Heart left ventricle (tissue), 13 donors: ENCODE measurements around the gene DDAH2.

ENCODE experiments used
- CTCF ChIP-seq, 12 donors: fragments of 200-600 bp; sonication (generic) in 4 of 12; IDR thresholded peaks; one replicate each; pipeline versions ENCODE4 v1.5.0 to v1.8.0; 2018 to 2022; ENCODE audit warnings: antibody characterized with exemption in 12 of 12, mild to moderate bottlenecking in 5 of 12
- POLR2A ChIP-seq, 2 donors: fragments of 450-650 bp; IDR thresholded peaks; one replicate each; pipeline ENCODE4 v1.6.1; 2017; ENCODE audit warnings: antibody characterized with exemption in 2 of 2, mild to moderate bottlenecking in 2 of 2, moderate library complexity in 2 of 2
- donor health status: ischemic (EF 13 %, LVEDD 7.1; RV severe dilation, severe dysfunction).
- donor health status: DM: no; HTN: yes; CAD: no.
- donor health status: DM: no; HTN: no; CAD: no.
- donor health status: ischemic (EF 25% LVEDD 6.9; RV normal size, moderate dysfunction).
- donor health status: ischemic (EF 25% LVEDD 5.7; RV mildly dilated, moderate dysfunction).
- donor health status: ischemic (EF 35%, LVEDD 5.7; RV mildly dilated, moderate dysfunction).
- donor health status: nonischemic (EF 11% LVEDD 7.7; RV severe dilation, severe dysfunction).
- donor health status: DM: yes; HTN: yes; CAD: no.
- donor health status: PGD.
- donor health status: ischemic (EF 29% LVEDD 5.4; RV normal size, mild dysfunction).
- donor health status: nonischemic (EF 23%, LVEDD 6.1; RV moderate dilation, normal function).

DNA sequence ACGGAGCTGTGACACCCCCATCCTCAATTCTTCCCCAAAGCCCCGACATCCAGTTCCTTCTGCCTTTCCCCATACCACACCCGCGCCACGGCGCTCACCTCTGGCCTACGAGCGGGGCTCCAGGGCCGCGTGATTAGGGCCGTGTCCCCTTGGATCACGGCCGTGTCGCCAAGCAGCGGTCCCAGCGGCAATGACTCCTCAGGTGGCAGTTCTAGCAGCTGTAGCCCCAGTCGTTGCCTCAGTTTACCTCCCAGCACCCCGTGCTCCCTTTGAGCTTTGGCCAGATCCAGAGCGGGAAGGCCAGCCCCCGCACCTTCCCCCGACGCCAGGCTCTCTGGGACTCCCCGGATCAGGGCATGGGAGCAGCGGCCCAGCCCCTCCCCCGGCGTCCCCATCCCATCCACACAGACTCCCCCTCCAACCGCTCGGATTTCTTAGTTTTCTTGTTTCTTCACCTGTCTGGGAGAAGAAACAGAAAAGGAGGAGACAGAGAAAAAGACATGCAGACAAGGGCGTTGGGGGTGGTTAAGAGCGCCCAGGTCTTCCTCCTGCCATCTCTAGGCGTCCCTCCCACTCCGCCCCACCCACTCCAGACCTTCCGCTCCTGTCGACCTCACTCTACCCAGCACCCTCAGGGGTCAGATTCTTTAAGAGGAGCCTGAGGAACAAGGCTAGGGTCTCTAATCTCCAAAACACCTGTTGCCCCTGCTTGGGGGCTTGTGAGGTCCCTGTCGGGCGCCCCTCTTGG lies at the start of gene DDAH2:
- TF ChIP-seq CTCF (IDR thresholded peaks at IDR 0.05) (peak in 5 of 12 donors; percentile 60 to 81 (median 65)), POLR2A (IDR thresholded peaks at IDR 0.05) (no peak)
